ENCODE data around the gene ADCY3. TPM values are rescaled to one million over a fixed set of nuclear protein-coding genes. Genes with fewer than 3 reads are reported as not detected.

ADCY3 gene
- polyA plus RNA-seq, 3 donors = 2.5 to 9.3 (median 3.5) TPM

DNA sequence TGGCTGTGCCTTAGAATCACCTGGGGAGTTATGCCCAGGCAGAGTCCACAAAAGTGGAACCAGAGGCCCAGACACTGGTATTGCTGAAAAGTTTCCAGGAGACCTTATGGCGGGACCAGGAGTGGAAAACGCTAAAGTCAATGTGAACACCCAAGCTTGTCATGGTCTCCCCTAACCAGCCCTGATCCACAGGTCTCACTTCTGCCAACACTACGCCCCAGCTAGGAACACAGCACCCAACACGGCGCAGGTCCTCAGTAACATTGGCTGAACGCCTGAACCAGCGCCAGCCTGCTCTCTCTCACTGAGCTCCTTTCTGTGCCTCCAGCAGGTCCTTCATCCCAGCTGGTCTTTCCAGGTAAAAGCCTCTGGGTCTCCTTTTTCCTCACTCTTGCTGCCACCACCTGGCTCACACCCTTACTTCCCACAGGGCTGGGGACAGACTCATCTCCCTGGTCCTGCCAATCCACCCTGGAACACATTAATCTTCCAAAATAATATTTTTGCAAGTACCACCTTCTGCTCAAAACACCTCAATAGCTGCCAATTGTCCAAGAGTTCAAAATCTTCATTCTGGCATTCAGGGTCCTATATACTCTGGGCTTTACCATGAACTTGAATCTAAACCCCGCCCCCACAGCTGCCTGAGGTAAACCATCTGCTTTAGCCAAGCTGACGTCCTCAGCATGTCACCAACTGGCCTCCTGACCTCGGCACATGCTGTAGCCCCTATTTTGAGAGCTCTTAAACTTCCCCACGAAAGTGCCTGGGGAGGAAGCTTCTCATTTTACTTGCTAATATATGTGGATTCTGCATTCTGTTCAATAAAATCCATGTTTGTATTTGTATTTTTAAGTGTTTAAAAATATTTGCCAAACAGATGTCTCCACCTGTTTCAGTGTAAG, 34.6 kb downstream of the ADCY3 start:
- peak overlapping the region; percentile 78 for H2AFZ ChIP-seq (ENCODE audit: insufficient read depth, low read depth, low read length, poor library complexity, severe bottlenecking)
- peak; percentile 18 to 46 (median 20) for DNase-seq
- H3K36me3 ChIP-seq (replicated peaks in 1 of 2; ENCODE audit: control insufficient read depth in 1 of 2, insufficient read depth in 2 of 2, low read length in 2 of 2) = no peaks in the 10 kb centered on the region
- peaks cover 18 to 23% of the 10 kb centered on the region in 2 donors for H3K4me1 ChIP-seq (ENCODE audit: control insufficient read depth in 1 of 2, insufficient read depth in 2 of 2, low read length in 2 of 2)
- TF ChIP-seq, protein P1, sequence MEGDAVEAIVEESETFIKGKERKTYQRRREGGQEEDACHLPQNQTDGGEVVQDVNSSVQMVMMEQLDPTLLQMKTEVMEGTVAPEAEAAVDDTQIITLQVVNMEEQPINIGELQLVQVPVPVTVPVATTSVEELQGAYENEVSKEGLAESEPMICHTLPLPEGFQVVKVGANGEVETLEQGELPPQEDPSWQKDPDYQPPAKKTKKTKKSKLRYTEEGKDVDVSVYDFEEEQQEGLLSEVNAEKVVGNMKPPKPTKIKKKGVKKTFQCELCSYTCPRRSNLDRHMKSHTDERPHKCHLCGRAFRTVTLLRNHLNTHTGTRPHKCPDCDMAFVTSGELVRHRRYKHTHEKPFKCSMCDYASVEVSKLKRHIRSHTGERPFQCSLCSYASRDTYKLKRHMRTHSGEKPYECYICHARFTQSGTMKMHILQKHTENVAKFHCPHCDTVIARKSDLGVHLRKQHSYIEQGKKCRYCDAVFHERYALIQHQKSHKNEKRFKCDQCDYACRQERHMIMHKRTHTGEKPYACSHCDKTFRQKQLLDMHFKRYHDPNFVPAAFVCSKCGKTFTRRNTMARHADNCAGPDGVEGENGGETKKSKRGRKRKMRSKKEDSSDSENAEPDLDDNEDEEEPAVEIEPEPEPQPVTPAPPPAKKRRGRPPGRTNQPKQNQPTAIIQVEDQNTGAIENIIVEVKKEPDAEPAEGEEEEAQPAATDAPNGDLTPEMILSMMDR (IDR thresholded peaks at IDR 0.05) = no peak
- no peaks in the 10 kb centered on the region for H3K27me3 ChIP-seq (ENCODE audit: control insufficient read depth in 2 of 2, insufficient read depth in 2 of 2, low read length in 2 of 2)
- peak overlapping the region in 1 of 3 experiments; percentile 68 for H3K4me3 ChIP-seq (replicated peaks in 1 of 3; ENCODE audit: low read depth in 2 of 3, low read length in 3 of 3)
- peak overlapping the region in 1 of 2 donors; percentile 83 for H3K4me3 Mint-ChIP-seq
- H3K27me3 Mint-ChIP-seq (ENCODE audit: low read depth in 3 of 3) = no peaks in the 10 kb centered on the region
- no peaks in the 10 kb centered on the region for H3K9me3 ChIP-seq (replicated peaks in 1 of 2; ENCODE audit: control insufficient read depth in 1 of 2, insufficient read depth in 1 of 2, low read length in 2 of 2)
- no peaks in the 10 kb centered on the region for H4K20me1 ChIP-seq (ENCODE audit: insufficient read depth, low read length)
- no peaks in the 10 kb centered on the region for H3K79me2 ChIP-seq (ENCODE audit: insufficient read depth, low read length)
- H3K4me2 ChIP-seq (replicated peaks; ENCODE audit: extremely low read depth, low read length, poor library complexity, severe bottlenecking) = peak overlapping the region; percentile 71
- peak overlapping the region; percentile 69 for H3K9ac ChIP-seq (ENCODE audit: insufficient read depth, low read length, poor library complexity, severe bottlenecking)
- H3K27ac Mint-ChIP-seq = peak overlapping the region in 5 of 7 donors; percentile 31 to 93 (median 77)
- intact Hi-C loops (cut with micrococcal nuclease) = no loop called here
- peaks cover 5 to 19% of the 10 kb centered on the region in 2 donors for H3K36me3 Mint-ChIP-seq
- H3K4me1 Mint-ChIP-seq = peaks cover 55% of the 10 kb centered on the region
- peaks cover 0 to 6% (median 3%) of the 10 kb centered on the region in 7 donors for H3K9me3 Mint-ChIP-seq
- WGBS (ENCODE audit: insufficient coverage) = 98% methylated on average over 6 of the region's 11 CpGs
- H3K27ac ChIP-seq (ENCODE audit: low read depth in 1 of 2, low read length in 2 of 2) = peak overlapping the region in 1 of 2 donors; percentile 76

DNA sequence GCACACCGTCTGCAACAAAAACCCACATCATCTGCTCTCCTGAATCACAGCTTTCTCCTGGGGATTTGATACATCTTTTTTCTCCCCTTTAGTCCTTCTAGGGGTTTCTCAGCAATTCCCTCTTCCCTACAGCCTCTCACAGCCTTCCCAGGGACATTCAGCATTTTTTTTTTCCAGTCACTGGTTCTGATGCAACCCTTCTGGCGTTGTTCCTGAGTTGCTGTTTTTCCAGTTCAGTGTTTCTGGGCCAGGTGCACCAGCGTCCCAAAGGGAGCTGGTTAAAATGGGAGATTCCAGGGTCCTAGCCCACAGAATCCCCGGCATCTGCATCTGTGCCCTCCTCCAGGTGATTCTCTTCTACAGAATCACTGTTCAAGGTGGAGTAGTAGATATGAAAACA, 36.1 kb downstream of the ADCY3 start:
- no peak for DNase-seq
- H3K4me1 ChIP-seq (ENCODE audit: control insufficient read depth in 1 of 2, insufficient read depth in 2 of 2, low read length in 2 of 2) = peaks cover 18 to 23% of the 10 kb centered on the region in 2 donors
- H2AFZ ChIP-seq (ENCODE audit: insufficient read depth, low read depth, low read length, poor library complexity, severe bottlenecking) = no peak overlapping the region
- H3K27ac ChIP-seq (ENCODE audit: low read depth in 1 of 2, low read length in 2 of 2) = no peak overlapping the region
- H4K20me1 ChIP-seq (ENCODE audit: insufficient read depth, low read length) = no peaks in the 10 kb centered on the region
- no peaks in the 10 kb centered on the region for H3K36me3 ChIP-seq (replicated peaks in 1 of 2; ENCODE audit: control insufficient read depth in 1 of 2, insufficient read depth in 2 of 2, low read length in 2 of 2)
- intact Hi-C loops (cut with micrococcal nuclease) = no loop called here
- H3K27ac Mint-ChIP-seq = peak overlapping the region in 2 of 7 donors; percentile 3 to 15
- peaks cover 5 to 20% of the 10 kb centered on the region in 2 donors for H3K36me3 Mint-ChIP-seq
- peaks cover 65% of the 10 kb centered on the region for H3K4me1 Mint-ChIP-seq
- H3K9me3 ChIP-seq (replicated peaks in 1 of 2; ENCODE audit: control insufficient read depth in 1 of 2, insufficient read depth in 1 of 2, low read length in 2 of 2) = no peaks in the 10 kb centered on the region
- TF ChIP-seq, protein P1 (IDR thresholded peaks at IDR 0.05) = no peak
- peaks cover 0 to 9% (median 5%) of the 10 kb centered on the region in 7 donors for H3K9me3 Mint-ChIP-seq
- peaks cover 6% of the 10 kb centered on the region for H3K79me2 ChIP-seq (ENCODE audit: insufficient read depth, low read length)
- no peak overlapping the region for H3K4me3 Mint-ChIP-seq
- H3K4me2 ChIP-seq (replicated peaks; ENCODE audit: extremely low read depth, low read length, poor library complexity, severe bottlenecking) = no peak overlapping the region
- H3K4me3 ChIP-seq (replicated peaks in 1 of 3; ENCODE audit: low read depth in 2 of 3, low read length in 3 of 3) = no peak overlapping the region
- H3K9ac ChIP-seq (ENCODE audit: insufficient read depth, low read length, poor library complexity, severe bottlenecking) = no peak overlapping the region
- 45% methylated on average over 2 of the region's 4 CpGs for WGBS (ENCODE audit: insufficient coverage)
- H3K27me3 Mint-ChIP-seq (ENCODE audit: low read depth in 3 of 3) = no peaks in the 10 kb centered on the region
- H3K27me3 ChIP-seq (ENCODE audit: control insufficient read depth in 2 of 2, insufficient read depth in 2 of 2, low read length in 2 of 2) = no peaks in the 10 kb centered on the region
